Body of pancreas (tissue), 4 donors: Measurements from ENCODE around the gene MYZAP. TPM values are rescaled to one million over a fixed set of nuclear protein-coding genes. Genes with fewer than 3 reads are reported as not detected.
A peak's percentile ranks its signal among the peaks of the same experiment; 100 is the strongest.

Source experiments
- ATAC-seq: fragments of 150-250 bp; one replicate; pipeline ENCODE4 v1.9.1; 2016
- DNase-seq, 4 donors: peaks; one replicate each; pipeline ENCODE4 v3.0.0-alpha.2; 2019
- H3K27ac ChIP-seq, 4 donors: fragments of 200-600 bp; sonication (generic); 1 replicate in 3 of 4; 2 replicates in 1 of 4; pipeline versions ENCODE4 v1.5.1 to v1.6.1; 2016 to 2019; ENCODE audit warnings: mild to moderate bottlenecking in 1 of 4, mixed read lengths in 1 of 4, moderate library complexity in 1 of 4
- H3K27me3 ChIP-seq, 2 donors: fragments of 200-600 bp; sonication (generic); one replicate each; pipeline ENCODE4 v1.6.0; 2016; ENCODE audit warnings: mild to moderate bottlenecking in 1 of 2
- H3K36me3 ChIP-seq, 2 donors: fragments of 200-600 bp; sonication (generic); replicated peaks in 1 of 2; 2 replicates each; pipeline ENCODE4 v1.5.1; 2016; ENCODE audit warnings: low read depth in 2 of 2; ENCODE audit not compliant: insufficient read depth in 1 of 2
- H3K4me1 ChIP-seq: fragments of 200-600 bp; sonication (generic); one replicate; pipeline ENCODE4 v1.6.0; 2016
- H3K4me3 ChIP-seq, 2 donors: fragments of 200-600 bp; sonication (generic); 1 replicate in 1 of 2; 2 replicates in 1 of 2; pipeline ENCODE4 v1.5.1; 2016 to 2019
- H3K9me3 ChIP-seq, 3 donors: fragments of 200-600 bp; sonication (generic); 1 replicate in 2 of 3; 2 replicates in 1 of 3; pipeline ENCODE4 v1.5.1; 2016
- CTCF ChIP-seq, 7 experiments: fragments of 450-650 bp in 4 of 7; fragments of 200-600 bp in 3 of 7; sonication (generic) in 3 of 7; IDR thresholded peaks; one replicate each; pipeline ENCODE4 v1.5.1; 2016 to 2019; ENCODE audit warnings: antibody characterized with exemption in 7 of 7
- POLR2A ChIP-seq, 3 donors: fragments of 450-650 bp; IDR thresholded peaks; one replicate each; pipeline ENCODE4 v1.6.1; 2016; ENCODE audit warnings: antibody characterized with exemption in 3 of 3, mild to moderate bottlenecking in 2 of 3
- WGBS, 2 donors: methylation state at CpG; one replicate each; pipeline ENCODE4 v1.1.5; 2017; 5-methylcytosine and 5-hydroxymethylcytosine counted together
- intact Hi-C: fragments of 100-400 bp; cut with DNase I; formaldehyde crosslinking; loops from one replicate; pipeline ENCODE4 v1.15.1; 2023
- total RNA-seq, 2 donors: library from RNA; depleted of rRNA; stranded (reverse); fragments of >200 nt; gene quantifications; one replicate each; pipeline ENCODE4 v1.1.0, GENCODE V29; 2016

MYZAP gene
- total RNA-seq, 2 donors from 2014 or later, result 10.9 to 16.3 TPM

DNA sequence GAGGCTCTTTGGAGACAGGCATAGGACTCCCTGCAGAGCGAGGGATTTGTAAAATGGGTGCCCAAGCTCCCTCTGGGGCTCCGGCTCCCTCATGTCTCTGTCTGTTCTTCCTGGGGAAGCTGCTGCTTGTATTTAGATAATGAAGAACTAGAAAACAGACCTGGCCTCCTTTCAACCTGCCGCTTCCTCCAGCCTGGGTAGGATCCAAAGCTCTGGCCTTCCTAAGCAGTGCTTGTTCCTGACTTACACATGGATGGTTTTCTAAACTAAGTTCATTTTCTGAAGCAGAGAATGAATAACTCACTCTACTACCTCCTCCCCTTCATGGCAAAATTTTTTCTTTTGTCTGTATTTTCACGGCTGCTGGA is 36.9 kb upstream of the MYZAP start:
- H3K36me3 ChIP-seq, result no peaks in the 10 kb centered on the region
- DNase-seq, result no peak
- ATAC-seq, result no peak
- intact Hi-C loops, result loop anchor here (5.0 kb wide), 1 partner anchor 308 kb away; no protein-coding TSS in a partner anchor
- H3K9me3 ChIP-seq, result no peaks in the 10 kb centered on the region
- 65 to 93% methylated on average over 4 of the region's 4 CpGs for WGBS, 2 donors
- H3K4me1 ChIP-seq, result peaks cover 47% of the 10 kb centered on the region
- no peaks in the 10 kb centered on the region for H3K27me3 ChIP-seq
- no peak overlapping the region for H3K4me3 ChIP-seq
- H3K27ac ChIP-seq, result peak overlapping the region in 2 of 4 donors; percentile 32 to 46
- TF ChIP-seq CTCF (IDR thresholded peaks at IDR 0.05) (no peak), POLR2A (IDR thresholded peaks at IDR 0.05) (no peak)

DNA sequence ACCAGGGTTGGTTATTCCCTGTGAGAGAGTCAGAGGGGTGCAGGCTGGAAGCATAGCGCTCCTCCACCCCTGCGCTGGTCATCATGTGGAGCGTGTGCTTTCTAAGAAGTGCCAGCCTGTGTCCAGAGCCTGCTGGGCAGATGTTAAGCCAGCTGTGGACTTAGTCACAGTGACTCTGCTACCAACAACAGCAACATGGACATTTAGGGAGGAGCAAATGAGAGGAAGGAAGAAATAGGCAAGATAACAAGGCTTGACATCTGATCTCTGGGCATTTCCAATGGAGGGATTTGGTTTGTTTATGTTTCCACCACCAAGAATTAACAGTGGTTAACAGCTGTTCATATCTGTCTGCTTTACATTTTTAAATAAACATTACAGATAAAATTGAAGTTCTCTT is 36.4 kb upstream of the MYZAP start:
- TF ChIP-seq CTCF (IDR thresholded peaks at IDR 0.05) (no peak), POLR2A (IDR thresholded peaks at IDR 0.05) (no peak)
- H3K4me3 ChIP-seq, result no peak overlapping the region
- WGBS, 2 donors, result 85 to 91% methylated on average over 3 of the region's 3 CpGs
- H3K4me1 ChIP-seq, result peaks cover 49% of the 10 kb centered on the region
- peak overlapping the region in 2 of 4 donors; percentile 32 to 46 for H3K27ac ChIP-seq
- no peaks in the 10 kb centered on the region for H3K36me3 ChIP-seq
- no peak for ATAC-seq
- no peak for DNase-seq
- H3K9me3 ChIP-seq, result no peaks in the 10 kb centered on the region
- intact Hi-C loops, result loop anchor here (5.0 kb wide), 1 partner anchor 307 kb away; no protein-coding TSS in a partner anchor
- H3K27me3 ChIP-seq, result no peaks in the 10 kb centered on the region

- no peak for TF ChIP-seq CTCF (IDR thresholded peaks at IDR 0.05)
- no peak for TF ChIP-seq POLR2A (IDR thresholded peaks at IDR 0.05)
- no peak overlapping the region for H3K4me3 ChIP-seq
- H3K9me3 ChIP-seq, result no peaks in the 10 kb centered on the region
- 93 to 97% methylated on average over 9 of the region's 9 CpGs for WGBS, 2 donors
- DNase-seq (no peak), ATAC-seq (no peak)
- peaks cover 50% of the 10 kb centered on the region for H3K4me1 ChIP-seq
- intact Hi-C loops, result loop anchor here (5.0 kb wide), 1 partner anchor 306 kb away; no protein-coding TSS in a partner anchor
- no peaks in the 10 kb centered on the region for H3K36me3 ChIP-seq
- no peaks in the 10 kb centered on the region for H3K27me3 ChIP-seq
- H3K27ac ChIP-seq, result no peak overlapping the region
These were observed 35.7 kb upstream of the MYZAP start for GRCh38 chr15:57556040-57556439.

DNA sequence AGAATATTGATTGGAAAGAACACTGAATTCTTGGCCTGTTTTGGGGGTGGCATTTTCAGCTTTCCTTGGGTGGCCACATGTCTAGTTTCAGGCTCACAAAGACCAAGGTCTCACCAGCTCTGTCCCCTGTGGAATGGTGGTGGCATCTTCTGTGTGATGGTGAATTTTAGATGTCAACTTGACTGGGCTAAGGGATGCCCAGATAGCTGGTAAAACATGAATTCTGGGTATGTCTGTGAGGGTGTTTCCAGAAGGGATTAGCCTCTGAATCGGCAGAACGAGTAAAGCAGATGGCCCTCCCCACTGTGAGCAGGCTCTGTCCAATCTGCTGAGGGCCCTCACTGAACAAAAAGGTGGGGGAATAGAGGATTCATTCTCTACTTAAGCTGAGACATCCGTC is 34.4 kb upstream of the MYZAP start:
- WGBS, 2 donors, result 90 to 94% methylated on average over 3 of the region's 3 CpGs
- DNase-seq (no peak), ATAC-seq (no peak)
- no peak overlapping the region for H3K27ac ChIP-seq
- TF ChIP-seq POLR2A (IDR thresholded peaks at IDR 0.05) (no peak), CTCF (IDR thresholded peaks at IDR 0.05) (no peak)
- peaks cover 46% of the 10 kb centered on the region for H3K4me1 ChIP-seq
- no peaks in the 10 kb centered on the region for H3K36me3 ChIP-seq
- H3K9me3 ChIP-seq, result no peaks in the 10 kb centered on the region
- H3K4me3 ChIP-seq, result no peak overlapping the region
- H3K27me3 ChIP-seq, result no peaks in the 10 kb centered on the region
- intact Hi-C loops, result loop anchor here (5.0 kb wide), 1 partner anchor 305 kb away; no protein-coding TSS in a partner anchor

- H3K9me3 ChIP-seq, result no peaks in the 10 kb centered on the region
- ATAC-seq, result no peak
- H3K27ac ChIP-seq, result no peak overlapping the region
- peaks cover 40% of the 10 kb centered on the region for H3K4me1 ChIP-seq
- no peaks in the 10 kb centered on the region for H3K27me3 ChIP-seq
- no peak for TF ChIP-seq CTCF (IDR thresholded peaks at IDR 0.05)
- TF ChIP-seq POLR2A (IDR thresholded peaks at IDR 0.05), result no peak
- intact Hi-C loops, result loop anchor here (5.0 kb wide), 1 partner anchor 304 kb away; no protein-coding TSS in a partner anchor
- H3K36me3 ChIP-seq, result no peaks in the 10 kb centered on the region
- H3K4me3 ChIP-seq, result no peak overlapping the region
- WGBS, 2 donors, result 90 to 94% methylated on average over 6 of the region's 6 CpGs
- no peak for DNase-seq
These were observed 33.9 kb upstream of the MYZAP start for GRCh38 chr15:57557810-57558209.
